HepG2 (cell line): Measurements from ENCODE around the gene UGT1A3. TPM values are rescaled to one million over a fixed set of nuclear protein-coding genes. Genes with fewer than 3 reads are reported as not detected.

ENCODE experiments used
- GPN1 ChIP-seq: sonication (generic); formaldehyde crosslinking; IDR thresholded peaks from 2 replicates; pipeline ENCODE4 v1.5.1; 2020; ENCODE audit warnings: missing genetic modification reagents, borderline replicate concordance
- HDAC6 ChIP-seq: fragments of 200-600 bp; sonication (generic); IDR thresholded peaks from 2 replicates; pipeline ENCODE4 v1.7.0; 2017; ENCODE audit warnings: mild to moderate bottlenecking, antibody characterized with exemption, low read length, low read depth
- IKZF4 ChIP-seq: sonication (generic); formaldehyde crosslinking; IDR thresholded peaks from 2 replicates; pipeline ENCODE4 v1.5.1; 2020; ENCODE audit warnings: borderline replicate concordance, mild to moderate bottlenecking, low read depth, missing genetic modification reagents; ENCODE audit errors: not compliant biosample characterization
- KDM1A ChIP-seq: IDR thresholded peaks from 2 replicates; pipeline ENCODE4 v1.6.1; 2016; ENCODE audit warnings: missing compliant biosample characterization
- MAF1 ChIP-seq: sonication (generic); formaldehyde crosslinking; IDR thresholded peaks from 2 replicates; pipeline ENCODE4 v1.5.0; 2020; ENCODE audit warnings: missing genetic modification reagents, borderline replicate concordance
- MTA1 ChIP-seq: sonication (generic); formaldehyde crosslinking; IDR thresholded peaks from 2 replicates; pipeline ENCODE4 v1.4.0; 2020; ENCODE audit warnings: missing genetic modification reagents, mild to moderate bottlenecking, borderline replicate concordance
- MYNN ChIP-seq: sonication (generic); formaldehyde crosslinking; IDR thresholded peaks from 2 replicates; pipeline ENCODE4 v1.4.0; 2020; ENCODE audit warnings: mild to moderate bottlenecking, low read depth, missing genetic modification reagents
- SMAD1 ChIP-seq: sonication (generic); formaldehyde crosslinking; IDR thresholded peaks from 2 replicates; pipeline ENCODE4 v1.4.0; 2020; ENCODE audit warnings: missing genetic modification reagents, low read depth, mild to moderate bottlenecking, borderline replicate concordance
- TMF1 ChIP-seq: sonication (generic); formaldehyde crosslinking; IDR thresholded peaks from 2 replicates; pipeline ENCODE4 v1.8.1; 2022; ENCODE audit warnings: low read depth, missing genetic modification reagents
- TOPORS ChIP-seq: sonication (generic); formaldehyde crosslinking; IDR thresholded peaks from 2 replicates; pipeline ENCODE4 v1.8.0; 2023; ENCODE audit warnings: mild to moderate bottlenecking, missing genetic modification reagents
- TP53 ChIP-seq: sonication (generic); formaldehyde crosslinking; conservative IDR thresholded peaks from 2 replicates; pipeline ENCODE4 v1.4.0; 2020; ENCODE audit warnings: missing genetic modification reagents
- ZMAT3 ChIP-seq: sonication (generic); formaldehyde crosslinking; conservative IDR thresholded peaks from 2 replicates; pipeline ENCODE4 v1.7.0; 2021; ENCODE audit warnings: missing genetic modification reagents
- ZNF10 ChIP-seq: sonication (generic); formaldehyde crosslinking; IDR thresholded peaks from 2 replicates; pipeline ENCODE4 v1.4.0; 2020; ENCODE audit warnings: mild to moderate bottlenecking, low read depth, missing genetic modification reagents, borderline replicate concordance
- ZNF543 ChIP-seq: sonication (generic); formaldehyde crosslinking; IDR thresholded peaks from 2 replicates; pipeline ENCODE4 v1.4.0; 2020; ENCODE audit warnings: mild to moderate bottlenecking, missing genetic modification reagents
- ZNF644 ChIP-seq: IDR thresholded peaks from 2 replicates; pipeline ENCODE4 v1.6.1; 2016; ENCODE audit warnings: low read depth
- ZNF746 ChIP-seq: sonication (generic); formaldehyde crosslinking; IDR thresholded peaks from 2 replicates; pipeline ENCODE4 v1.8.0; 2022; ENCODE audit warnings: mild to moderate bottlenecking, missing genetic modification reagents
- polyA plus RNA-seq, 8 experiments: library from polyadenylated mRNA; depleted of rRNA in 3 of 8; stranded (reverse) in 7 of 8; unstranded in 1 of 8; fragments of >200 nt; fragmentation: Illumina TruSeq in 4 of 8; extraction: Trizol in 4 of 8; gene quantifications; 2 replicates each; pipeline versions ENCODE4 v1.2.1 to v1.2.3, GENCODE V29; 2011 to 2016; ENCODE audit warnings: low read depth in 4 of 8, missing spikeins in 1 of 8, mixed read lengths in 1 of 8; ENCODE audit not compliant: insufficient read depth in 1 of 8
- total RNA-seq, 5 experiments: library from RNA; depleted of rRNA; stranded (reverse); fragments of >200 nt; fragmentation: Illumina TruSeq; extraction: Trizol; gene quantifications; 2 replicates each; pipeline ENCODE4 v1.2.3, GENCODE V29; 2016; ENCODE audit warnings: low read depth in 1 of 5
- TF ChIP-seq, protein P1 (sequence below): sonication (generic); formaldehyde crosslinking; IDR thresholded peaks from 2 replicates; pipeline ENCODE4 v1.5.1; 2020; ENCODE audit warnings: missing genetic modification reagents, mild to moderate bottlenecking, borderline replicate concordance
- TF ChIP-seq, protein P2 (sequence below): IDR thresholded peaks from 2 replicates; pipeline ENCODE4 v1.6.1; 2012; ENCODE audit warnings: inconsistent platforms
- TF ChIP-seq, protein P3 (sequence below): sonication (generic); formaldehyde crosslinking; IDR thresholded peaks from 2 replicates; pipeline ENCODE4 v1.4.0; 2020; ENCODE audit warnings: mild to moderate bottlenecking, missing genetic modification reagents, borderline replicate concordance
- TF ChIP-seq, protein P4 (sequence below): sonication (generic); formaldehyde crosslinking; IDR thresholded peaks from 2 replicates; pipeline ENCODE4 v1.4.0; 2020; ENCODE audit warnings: mild to moderate bottlenecking, missing genetic modification reagents
- TF ChIP-seq, protein P5 (sequence below): sonication (generic); formaldehyde crosslinking; IDR thresholded peaks from 2 replicates; pipeline ENCODE4 v1.5.0; 2020; ENCODE audit warnings: missing genetic modification reagents, mild to moderate bottlenecking, borderline replicate concordance

Gene UGT1A3
- total and polyA plus RNA-seq, 2 of the 13 experiments (the other 11 are each of a cell fraction or from before 2014, with no cell fraction given): not detected

DNA sequence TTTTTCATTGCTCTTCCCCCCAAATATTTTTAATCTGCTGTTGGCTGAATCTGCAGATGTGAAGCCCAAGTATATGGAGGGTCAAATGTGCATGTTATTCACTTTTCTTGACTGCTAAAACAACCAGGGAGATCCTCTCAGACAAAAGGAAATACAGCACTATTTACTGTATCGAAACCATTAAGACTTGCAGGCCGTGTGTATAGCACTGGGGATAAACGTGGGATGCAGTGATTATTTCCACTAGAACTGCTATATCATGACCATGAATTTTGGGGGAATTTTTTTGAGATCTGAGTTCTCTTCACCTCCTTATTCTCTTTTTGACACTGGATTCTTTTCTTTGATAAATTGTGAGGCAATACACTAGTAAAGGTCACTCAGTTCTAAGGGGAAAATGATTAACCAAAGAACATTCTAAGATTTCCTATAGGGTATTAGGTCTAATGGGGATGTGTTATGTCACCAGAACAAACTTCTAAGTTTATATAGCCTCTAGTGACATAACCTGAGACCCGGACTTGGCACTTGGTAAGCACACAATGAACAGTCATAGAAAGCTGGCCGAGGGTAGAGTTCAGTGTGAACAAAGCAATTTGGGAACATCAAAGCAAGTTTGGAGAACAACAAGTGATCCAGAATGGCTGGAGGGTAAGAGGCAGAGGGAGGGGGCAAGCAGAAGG, 16.4 kb downstream of the UGT1A3 start (continued):
- TF ChIP-seq, protein P1, sequence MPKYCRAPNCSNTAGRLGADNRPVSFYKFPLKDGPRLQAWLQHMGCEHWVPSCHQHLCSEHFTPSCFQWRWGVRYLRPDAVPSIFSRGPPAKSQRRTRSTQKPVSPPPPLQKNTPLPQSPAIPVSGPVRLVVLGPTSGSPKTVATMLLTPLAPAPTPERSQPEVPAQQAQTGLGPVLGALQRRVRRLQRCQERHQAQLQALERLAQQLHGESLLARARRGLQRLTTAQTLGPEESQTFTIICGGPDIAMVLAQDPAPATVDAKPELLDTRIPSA (CRISPR knock-in tag): no peak
- TF ChIP-seq, protein P2, sequence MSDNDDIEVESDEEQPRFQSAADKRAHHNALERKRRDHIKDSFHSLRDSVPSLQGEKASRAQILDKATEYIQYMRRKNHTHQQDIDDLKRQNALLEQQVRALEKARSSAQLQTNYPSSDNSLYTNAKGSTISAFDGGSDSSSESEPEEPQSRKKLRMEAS: peak; percentile 37; the same call in 1 of the 2 replicates
- TF ChIP-seq MTA1 (CRISPR knock-in tag) (peak; percentile 56; the same call in 1 of the 2 replicates), ZNF644 (CRISPR knock-in tag) (peak; percentile 65), KDM1A (CRISPR knock-in tag) (0 out of 2 replicates have a peak, but pooled peaks have one; percentile 31), ZMAT3 (CRISPR knock-in tag) (peak; percentile 78), MAF1 (CRISPR knock-in tag) (no peak), ZNF10 (CRISPR knock-in tag) (no peak), TOPORS (CRISPR knock-in tag) (0 out of 2 replicates have a peak, but pooled peaks have one; percentile 40), ZNF746 (peak; percentile 82; the same call in 1 of the 2 replicates), HDAC6 (no peak), IKZF4 (no peak), ZNF543 (CRISPR knock-in tag) (peak; percentile 44; the same call in 1 of the 2 replicates), SMAD1 (CRISPR knock-in tag) (no peak), GPN1 (no peak), TP53 (no peak), TMF1 (no peak; the same call in 1 of the 2 replicates), MYNN (no peak)
- TF ChIP-seq, protein P3, sequence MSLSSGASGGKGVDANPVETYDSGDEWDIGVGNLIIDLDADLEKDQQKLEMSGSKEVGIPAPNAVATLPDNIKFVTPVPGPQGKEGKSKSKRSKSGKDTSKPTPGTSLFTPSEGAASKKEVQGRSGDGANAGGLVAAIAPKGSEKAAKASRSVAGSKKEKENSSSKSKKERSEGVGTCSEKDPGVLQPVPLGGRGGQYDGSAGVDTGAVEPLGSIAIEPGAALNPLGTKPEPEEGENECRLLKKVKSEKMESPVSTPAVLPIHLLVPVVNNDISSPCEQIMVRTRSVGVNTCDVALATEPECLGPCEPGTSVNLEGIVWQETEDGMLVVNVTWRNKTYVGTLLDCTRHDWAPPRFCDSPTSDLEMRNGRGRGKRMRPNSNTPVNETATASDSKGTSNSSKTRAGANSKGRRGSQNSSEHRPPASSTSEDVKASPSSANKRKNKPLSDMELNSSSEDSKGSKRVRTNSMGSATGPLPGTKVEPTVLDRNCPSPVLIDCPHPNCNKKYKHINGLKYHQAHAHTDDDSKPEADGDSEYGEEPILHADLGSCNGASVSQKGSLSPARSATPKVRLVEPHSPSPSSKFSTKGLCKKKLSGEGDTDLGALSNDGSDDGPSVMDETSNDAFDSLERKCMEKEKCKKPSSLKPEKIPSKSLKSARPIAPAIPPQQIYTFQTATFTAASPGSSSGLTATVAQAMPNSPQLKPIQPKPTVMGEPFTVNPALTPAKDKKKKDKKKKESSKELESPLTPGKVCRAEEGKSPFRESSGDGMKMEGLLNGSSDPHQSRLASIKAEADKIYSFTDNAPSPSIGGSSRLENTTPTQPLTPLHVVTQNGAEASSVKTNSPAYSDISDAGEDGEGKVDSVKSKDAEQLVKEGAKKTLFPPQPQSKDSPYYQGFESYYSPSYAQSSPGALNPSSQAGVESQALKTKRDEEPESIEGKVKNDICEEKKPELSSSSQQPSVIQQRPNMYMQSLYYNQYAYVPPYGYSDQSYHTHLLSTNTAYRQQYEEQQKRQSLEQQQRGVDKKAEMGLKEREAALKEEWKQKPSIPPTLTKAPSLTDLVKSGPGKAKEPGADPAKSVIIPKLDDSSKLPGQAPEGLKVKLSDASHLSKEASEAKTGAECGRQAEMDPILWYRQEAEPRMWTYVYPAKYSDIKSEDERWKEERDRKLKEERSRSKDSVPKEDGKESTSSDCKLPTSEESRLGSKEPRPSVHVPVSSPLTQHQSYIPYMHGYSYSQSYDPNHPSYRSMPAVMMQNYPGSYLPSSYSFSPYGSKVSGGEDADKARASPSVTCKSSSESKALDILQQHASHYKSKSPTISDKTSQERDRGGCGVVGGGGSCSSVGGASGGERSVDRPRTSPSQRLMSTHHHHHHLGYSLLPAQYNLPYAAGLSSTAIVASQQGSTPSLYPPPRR (CRISPR knock-in tag): peak; percentile 100
- TF ChIP-seq, protein P4, sequence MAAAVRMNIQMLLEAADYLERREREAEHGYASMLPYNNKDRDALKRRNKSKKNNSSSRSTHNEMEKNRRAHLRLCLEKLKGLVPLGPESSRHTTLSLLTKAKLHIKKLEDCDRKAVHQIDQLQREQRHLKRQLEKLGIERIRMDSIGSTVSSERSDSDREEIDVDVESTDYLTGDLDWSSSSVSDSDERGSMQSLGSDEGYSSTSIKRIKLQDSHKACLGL (CRISPR knock-in tag): no peak
- TF ChIP-seq, protein P5, sequence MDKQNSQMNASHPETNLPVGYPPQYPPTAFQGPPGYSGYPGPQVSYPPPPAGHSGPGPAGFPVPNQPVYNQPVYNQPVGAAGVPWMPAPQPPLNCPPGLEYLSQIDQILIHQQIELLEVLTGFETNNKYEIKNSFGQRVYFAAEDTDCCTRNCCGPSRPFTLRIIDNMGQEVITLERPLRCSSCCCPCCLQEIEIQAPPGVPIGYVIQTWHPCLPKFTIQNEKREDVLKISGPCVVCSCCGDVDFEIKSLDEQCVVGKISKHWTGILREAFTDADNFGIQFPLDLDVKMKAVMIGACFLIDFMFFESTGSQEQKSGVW (CRISPR knock-in tag): no peak
